IMR-90 (cell line): ENCODE measurements around the gene EXOC6. TPM values are rescaled to one million over a fixed set of nuclear protein-coding genes. Genes with fewer than 3 reads are reported as not detected.

Source experiments
- ATAC-seq: fragments of 200-7000 bp; cut with Tn5 transposase; 2 replicates; pipeline ENCODE4 v1.9.1; 2020; ENCODE audit warnings: low read depth, mild to moderate bottlenecking, moderate library complexity
- BruUV-seq: library from RNA; stranded (reverse); fragments of 400-500 nt; replicated peaks from 2 replicates; lab custom pipeline; 2021; lab: Mats Ljungman, UMichigan
- CTCF ChIA-PET: fragments of 300-600 bp; formaldehyde crosslinking; extraction: SDS; loops from one replicate; lab custom pipeline; 2021; ENCODE audit warnings: antibody characterized with exemption; lab: Yijun Ruan, JAX
- POLR2A ChIA-PET: fragments of 300-600 bp; sonication (Branson Sonifier 250); formaldehyde crosslinking; loops from one replicate; lab custom pipeline; 2022; ENCODE audit warnings: antibody characterized with exemption; ENCODE audit not compliant: unreplicated experiment; lab: Charles Lee
- DNase-seq: peaks from one replicate; pipeline ENCODE4 v3.0.0; 2013
- H2AFZ ChIP-seq: replicated peaks from 2 replicates; pipeline ENCODE3; 2013; ENCODE audit warnings: low read length, mild to moderate bottlenecking; ENCODE audit not compliant: poor library complexity
- H2AK5ac ChIP-seq: 2 replicates; pipeline ENCODE4 v1.6.1; 2013; ENCODE audit warnings: low read depth, low read length, inconsistent platforms
- H2AK9ac ChIP-seq: replicated peaks from 2 replicates; pipeline ENCODE3; 2013; ENCODE audit warnings: mild to moderate bottlenecking, low read depth, low read length, moderate library complexity; ENCODE audit not compliant: poor library complexity
- H2BK120ac ChIP-seq: 2 replicates; pipeline ENCODE4 v1.6.1; 2013; ENCODE audit warnings: low read depth, low read length, inconsistent platforms
- H2BK15ac ChIP-seq: 3 replicates; pipeline ENCODE4 v1.6.1; 2013; ENCODE audit warnings: low read depth, low read length, inconsistent platforms
- H2BK20ac ChIP-seq: 2 replicates; pipeline ENCODE4 v1.6.1; 2013; ENCODE audit warnings: low read depth, mild to moderate bottlenecking, inconsistent platforms, low read length, moderate library complexity
- H2BK5ac ChIP-seq: 2 replicates; pipeline ENCODE4 v1.6.1; 2013; ENCODE audit warnings: mild to moderate bottlenecking, low read depth, low read length, inconsistent platforms; ENCODE audit not compliant: poor library complexity, severe bottlenecking
- H3K14ac ChIP-seq: replicated peaks from 2 replicates; pipeline ENCODE4 v1.6.1; 2013; ENCODE audit warnings: low read depth, low read length, inconsistent platforms
- H3K18ac ChIP-seq: 2 replicates; pipeline ENCODE4 v1.6.1; 2013; ENCODE audit warnings: low read depth, low read length, control low read depth
- H3K23ac ChIP-seq: 2 replicates; pipeline ENCODE4 v1.6.1; 2013; ENCODE audit warnings: low read depth, low read length, inconsistent platforms
- H3K27ac ChIP-seq: 2 replicates; pipeline ENCODE4 v1.5.1; 2013; ENCODE audit warnings: mild to moderate bottlenecking, control low read depth, low read length; ENCODE audit not compliant: insufficient read depth
- H3K27me3 ChIP-seq: 2 replicates; pipeline ENCODE4 v1.6.1; 2013; ENCODE audit warnings: low read length; ENCODE audit not compliant: control insufficient read depth, insufficient read depth
- H3K36me3 ChIP-seq: 2 replicates; pipeline ENCODE4 v1.6.1; 2013; ENCODE audit warnings: low read length, mixed read lengths; ENCODE audit not compliant: control insufficient read depth, insufficient read depth
- H3K4ac ChIP-seq: 2 replicates; pipeline ENCODE4 v1.6.1; 2013; ENCODE audit warnings: low read depth, low read length, inconsistent platforms
- H3K4me1 ChIP-seq: 2 replicates; pipeline ENCODE4 v1.6.1; 2013; ENCODE audit warnings: low read length, mixed read lengths; ENCODE audit not compliant: control insufficient read depth, insufficient read depth
- H3K4me2 ChIP-seq: 2 replicates; pipeline ENCODE4 v1.6.1; 2013; ENCODE audit warnings: low read depth, mild to moderate bottlenecking, control low read depth, low read length, moderate library complexity
- H3K4me3 ChIP-seq: 2 replicates; pipeline ENCODE4 v1.5.1; 2013; ENCODE audit warnings: low read depth, mild to moderate bottlenecking, control low read depth, low read length, moderate library complexity; ENCODE audit not compliant: insufficient read depth
- H3K56ac ChIP-seq: 2 replicates; pipeline ENCODE4 v1.6.1; 2013; ENCODE audit warnings: low read length, inconsistent platforms; ENCODE audit not compliant: insufficient read depth; ENCODE audit errors: extremely low read depth
- H3K79me1 ChIP-seq, 2 experiments: 2 replicates each; pipeline ENCODE4 v1.6.1; 2013; ENCODE audit warnings: low read length in 2 of 2, inconsistent platforms in 1 of 2, low read depth in 1 of 2
- H3K9ac ChIP-seq: 2 replicates; pipeline ENCODE4 v1.6.1; 2013; ENCODE audit warnings: low read depth, low read length, control low read depth
- H3K9me1 ChIP-seq: 2 replicates; pipeline ENCODE4 v1.6.1; 2013; ENCODE audit warnings: low read length, inconsistent platforms; ENCODE audit not compliant: insufficient read depth
- H3K9me3 ChIP-seq: 2 replicates; pipeline ENCODE4 v1.6.1; 2013; ENCODE audit warnings: low read length; ENCODE audit not compliant: control insufficient read depth, insufficient read depth
- H4K20me1 ChIP-seq: 2 replicates; pipeline ENCODE4 v1.6.1; 2013; ENCODE audit warnings: low read length, inconsistent platforms; ENCODE audit not compliant: insufficient read depth
- H4K5ac ChIP-seq: 2 replicates; pipeline ENCODE4 v1.6.1; 2013; ENCODE audit warnings: mild to moderate bottlenecking, low read depth, low read length, control low read depth
- H4K8ac ChIP-seq, 2 experiments: 2 replicates each; pipeline ENCODE4 v1.6.1; 2013; ENCODE audit warnings: low read depth in 2 of 2, low read length in 2 of 2, control low read depth in 1 of 2, inconsistent platforms in 1 of 2
- H4K91ac ChIP-seq: 2 replicates; pipeline ENCODE4 v1.6.1; 2013; ENCODE audit warnings: low read depth, low read length, inconsistent platforms; ENCODE audit not compliant: insufficient read depth
- BHLHE40 ChIP-seq: fragments of 150-350 bp; IDR thresholded peaks from 2 replicates; pipeline ENCODE4 v1.6.1; 2016; ENCODE audit warnings: mild to moderate bottlenecking, low read depth, low read length
- CEBPB ChIP-seq: IDR thresholded peaks from 2 replicates; pipeline ENCODE4 v1.6.1; 2012; ENCODE audit warnings: low read depth, low read length, improper control_type of control experiment
- CHD1 ChIP-seq: IDR thresholded peaks from 2 replicates; pipeline ENCODE4 v1.6.1; 2012; ENCODE audit warnings: low read depth, low read length, improper control_type of control experiment
- CTCF ChIP-seq: conservative IDR thresholded peaks from 2 replicates; pipeline ENCODE4 v1.5.1; 2012; ENCODE audit warnings: mild to moderate bottlenecking, low read depth, low read length, improper control_type of control experiment
- ELK1 ChIP-seq: fragments of 150-350 bp; IDR thresholded peaks from 2 replicates; pipeline ENCODE4 v1.6.1; 2016; ENCODE audit warnings: low read depth, mild to moderate bottlenecking, low read length, moderate library complexity, borderline replicate concordance
- FOS ChIP-seq: fragments of 150-350 bp; IDR thresholded peaks from 2 replicates; pipeline ENCODE4 v1.6.1; 2016; ENCODE audit warnings: low read depth, low read length
- MAFK ChIP-seq: IDR thresholded peaks from 2 replicates; pipeline ENCODE4 v1.6.1; 2012; ENCODE audit warnings: low read depth, low read length, improper control_type of control experiment
- MAZ ChIP-seq: IDR thresholded peaks from 2 replicates; pipeline ENCODE4 v1.6.1; 2012; ENCODE audit warnings: low read depth, mild to moderate bottlenecking, low read length, improper control_type of control experiment, moderate library complexity, borderline replicate concordance
- NFE2L2 ChIP-seq: fragments of 150-350 bp; IDR thresholded peaks from 2 replicates; pipeline ENCODE4 v1.6.1; 2016; ENCODE audit warnings: low read depth, mild to moderate bottlenecking, low read length
- POLR2A ChIP-seq: IDR thresholded peaks from 2 replicates; pipeline ENCODE4 v1.6.1; 2012; ENCODE audit warnings: mild to moderate bottlenecking, low read depth, low read length
- RCOR1 ChIP-seq: IDR thresholded peaks from 2 replicates; pipeline ENCODE4 v1.6.1; 2012; ENCODE audit warnings: mild to moderate bottlenecking, low read length, improper control_type of control experiment; ENCODE audit not compliant: insufficient replicate concordance
- RFX5 ChIP-seq: IDR thresholded peaks from 2 replicates; pipeline ENCODE4 v1.8.0; 2012; ENCODE audit warnings: low read depth, mild to moderate bottlenecking, low read length, moderate library complexity
- SMC3 ChIP-seq: fragments of 150-350 bp; IDR thresholded peaks from 2 replicates; pipeline ENCODE4 v1.6.1; 2016; ENCODE audit warnings: low read depth, mild to moderate bottlenecking, antibody characterized with exemption, low read length, moderate library complexity
- USF2 ChIP-seq: fragments of 150-350 bp; IDR thresholded peaks from 2 replicates; pipeline ENCODE4 v1.6.1; 2017; ENCODE audit warnings: mild to moderate bottlenecking, antibody characterized with exemption, low read length, low read depth
- WGBS, 2 experiments: methylation state at CpG; one replicate each; pipeline versions ENCODE4 v1.1.5 to v1.1.7; 2013; ENCODE audit warnings: missing lambda C conversion rate in 2 of 2; ENCODE audit not compliant: insufficient read length in 1 of 2; ENCODE audit errors: extremely low coverage in 2 of 2; 5-methylcytosine and 5-hydroxymethylcytosine counted together
- dilution Hi-C: fragments of 300-500 bp; cut with HindIII; formaldehyde crosslinking; loops from one replicate; pipeline ENCODE4 v1.14.3; 2018; ENCODE audit warnings: low sequenced_read_pairs; ENCODE audit not compliant: unreplicated experiment
- in situ Hi-C: fragments of 300-500 bp; cut with MboI; formaldehyde crosslinking; loops from 3 replicates; pipeline ENCODE4 v1.14.3; 2019; ENCODE audit warnings: low sequenced_read_pairs, inconsistent platforms, mixed read lengths
- intact Hi-C: fragments of 100-400 bp; cut with micrococcal nuclease; formaldehyde crosslinking; loops from 2 replicates; pipeline ENCODE4 v1.10.0; 2022
- polyA plus RNA-seq, 3 experiments: library from polyadenylated mRNA; depleted of rRNA; stranded (reverse); fragments of >200 nt; gene quantifications; 2 replicates each; pipeline ENCODE4 v1.2.3, GENCODE V29; 2012; ENCODE audit warnings: low replicate concordance in 1 of 3
- total RNA-seq: library from RNA; depleted of rRNA; stranded (reverse); fragments of >200 nt; gene quantifications from 2 replicates; pipeline ENCODE4 v1.2.3, GENCODE V29; 2012

The EXOC6 gene
- total and polyA plus RNA-seq, 2 of the 4 experiments (the other 2 are of a cell fraction): 4.5 to 11.5 TPM

- Histone ChIP-seq H3K27me3 (no peaks in the 10 kb centered on the region), H4K8ac (no peak overlapping the region), H3K4me3 (no peak overlapping the region), H3K23ac (no peak overlapping the region), H4K20me1 (no peaks in the 10 kb centered on the region; the same call in 1 of the 2 replicates), H3K18ac (no peak overlapping the region), H3K4me2 (no peak overlapping the region), H3K56ac (no peak overlapping the region), H2AK9ac (no peak overlapping the region), H2BK20ac (no peak overlapping the region), H3K4ac (no peak overlapping the region), H3K36me3 (no peaks in the 10 kb centered on the region), H3K9me1 (peaks cover 2% of the 10 kb centered on the region; the same call in 1 of the 2 replicates), H3K79me1 (peaks cover 13 to 18% of the 10 kb centered on the region in 2 experiments; a peak in 3 of 4 replicates), H4K91ac (no peak overlapping the region), H2BK120ac (no peak overlapping the region), H4K5ac (no peak overlapping the region), H3K14ac (no peak overlapping the region), H3K9me3 (no peaks in the 10 kb centered on the region; the same call in 1 of the 2 replicates), H3K9ac (no peak overlapping the region), H3K27ac (no peak overlapping the region), H2AFZ (no peak overlapping the region), H2BK15ac (no peak overlapping the region), H2BK5ac (no peak overlapping the region), H3K4me1 (peaks cover 2% of the 10 kb centered on the region; the same call in 1 of the 2 replicates), H2AK5ac (no peak overlapping the region)
- ChIA-PET CTCF (no interaction called here), POLR2A (no interaction called here)
- in situ Hi-C loops: no loop called here
- no CpG with 5 or more reads among the region's 4 CpGs for WGBS, 2 experiments
- intact Hi-C loops: no loop called here
- BruUV-seq: no TSS peak
- no peak for ATAC-seq
- DNase-seq: no peak
- TF ChIP-seq NFE2L2 (no peak), CEBPB (no peak), BHLHE40 (no peak), MAZ (no peak), CTCF (no peak), RFX5 (no peak), USF2 (no peak), RCOR1 (no peak), SMC3 (no peak), FOS (no peak), CHD1 (no peak), MAFK (no peak), POLR2A (no peak), ELK1 (no peak)
- dilution Hi-C loops: no loop called here
Observed at GRCh38 chr10:92851003-92851402, 2.7 kb downstream of the EXOC6 start.
